Fibroblast of the aortic adventitia (primary cell): ENCODE measurements around the gene IL4I1. TPM values are rescaled to one million over a fixed set of nuclear protein-coding genes. Genes with fewer than 3 reads are reported as not detected.

Experiments used
- DNase-seq: peaks from one replicate; pipeline ENCODE4 v3.0.0-alpha.2; 2010; ENCODE audit warnings: low read depth
- H3K4me3 ChIP-seq: 2 replicates; pipeline ENCODE4 v1.5.1; 2011; ENCODE audit warnings: low read depth, mild to moderate bottlenecking, control low read depth, low read length, moderate library complexity
- total RNA-seq: library from RNA; depleted of rRNA; stranded (reverse); fragments of >200 nt; gene quantifications from 2 replicates; pipeline ENCODE4 v1.2.3, GENCODE V29; 2012; ENCODE audit warnings: low replicate concordance
- TF ChIP-seq, protein P1 (sequence below): IDR thresholded peaks from 2 replicates; pipeline ENCODE4 v1.5.1; 2011; ENCODE audit warnings: mild to moderate bottlenecking, low read length, control low read depth, inconsistent platforms; ENCODE audit not compliant: insufficient read depth

The IL4I1 gene
- total RNA-seq, 1 donor = not detected

DNA sequence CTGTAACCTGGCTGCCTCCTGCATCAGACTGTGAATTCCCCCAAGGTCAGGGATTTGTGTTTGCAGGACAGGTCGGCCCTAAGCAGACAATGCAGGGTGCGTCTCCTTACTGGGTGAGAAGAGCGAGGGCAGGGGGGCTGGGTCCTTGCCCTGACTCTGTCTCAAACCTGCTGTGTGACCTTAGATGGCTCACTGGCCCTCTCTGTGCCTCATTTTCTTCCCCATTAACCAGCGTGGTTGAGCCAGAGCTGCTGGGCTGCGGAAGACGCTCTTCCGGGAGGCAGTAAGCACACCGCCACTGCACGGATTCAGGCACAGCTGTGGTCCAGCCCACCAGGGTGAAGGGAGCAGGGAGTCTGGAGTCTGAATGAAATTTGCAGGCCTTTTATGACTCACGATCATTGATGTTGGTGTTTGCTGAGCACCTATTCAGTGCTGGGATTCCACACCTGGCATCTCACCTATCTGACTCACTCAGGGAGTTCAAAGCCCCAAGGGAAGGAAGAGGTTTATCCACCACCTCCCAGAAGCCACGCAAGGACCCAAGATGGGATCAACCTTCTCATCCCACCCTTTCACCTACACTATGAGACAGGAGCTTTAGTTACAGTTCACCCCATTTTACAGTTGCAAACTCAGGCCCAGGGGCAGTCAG lies 22.1 kb downstream of the IL4I1 start:
- TF ChIP-seq, protein P1, sequence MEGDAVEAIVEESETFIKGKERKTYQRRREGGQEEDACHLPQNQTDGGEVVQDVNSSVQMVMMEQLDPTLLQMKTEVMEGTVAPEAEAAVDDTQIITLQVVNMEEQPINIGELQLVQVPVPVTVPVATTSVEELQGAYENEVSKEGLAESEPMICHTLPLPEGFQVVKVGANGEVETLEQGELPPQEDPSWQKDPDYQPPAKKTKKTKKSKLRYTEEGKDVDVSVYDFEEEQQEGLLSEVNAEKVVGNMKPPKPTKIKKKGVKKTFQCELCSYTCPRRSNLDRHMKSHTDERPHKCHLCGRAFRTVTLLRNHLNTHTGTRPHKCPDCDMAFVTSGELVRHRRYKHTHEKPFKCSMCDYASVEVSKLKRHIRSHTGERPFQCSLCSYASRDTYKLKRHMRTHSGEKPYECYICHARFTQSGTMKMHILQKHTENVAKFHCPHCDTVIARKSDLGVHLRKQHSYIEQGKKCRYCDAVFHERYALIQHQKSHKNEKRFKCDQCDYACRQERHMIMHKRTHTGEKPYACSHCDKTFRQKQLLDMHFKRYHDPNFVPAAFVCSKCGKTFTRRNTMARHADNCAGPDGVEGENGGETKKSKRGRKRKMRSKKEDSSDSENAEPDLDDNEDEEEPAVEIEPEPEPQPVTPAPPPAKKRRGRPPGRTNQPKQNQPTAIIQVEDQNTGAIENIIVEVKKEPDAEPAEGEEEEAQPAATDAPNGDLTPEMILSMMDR = no peak
- DNase-seq = no peak
- H3K4me3 ChIP-seq = peak overlapping the region; percentile 22

DNA sequence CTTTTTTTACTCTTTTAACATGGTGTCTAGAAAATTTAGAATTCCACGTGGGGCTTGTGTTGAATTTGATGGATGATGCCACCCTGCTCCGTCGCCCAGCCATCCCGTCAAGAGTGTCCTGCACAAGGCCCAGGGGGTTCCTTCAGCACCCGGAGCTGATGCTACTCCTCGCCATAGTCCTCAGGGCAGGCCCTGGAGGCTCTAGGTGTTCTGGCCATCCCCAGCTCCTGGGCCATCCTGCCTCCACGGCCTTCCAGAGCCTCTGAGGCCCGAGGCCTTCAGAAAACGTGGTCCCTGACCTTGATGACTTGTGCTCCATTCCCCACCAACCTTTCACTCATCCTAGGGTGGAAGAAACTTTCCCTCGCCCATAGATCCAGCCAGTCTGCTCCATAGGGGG lies 22.9 kb downstream of the IL4I1 start:
- TF ChIP-seq, protein P1 = no peak
- H3K4me3 ChIP-seq = no peak overlapping the region

GRCh38 chr19:49873129-49873521 lies 23.6 kb downstream of the IL4I1 start:
- TF ChIP-seq, protein P1 = no peak
- DNase-seq = no peak

More for the DNA sequence above, 22.9 kb downstream of the IL4I1 start:
- no peak for DNase-seq

DNA sequence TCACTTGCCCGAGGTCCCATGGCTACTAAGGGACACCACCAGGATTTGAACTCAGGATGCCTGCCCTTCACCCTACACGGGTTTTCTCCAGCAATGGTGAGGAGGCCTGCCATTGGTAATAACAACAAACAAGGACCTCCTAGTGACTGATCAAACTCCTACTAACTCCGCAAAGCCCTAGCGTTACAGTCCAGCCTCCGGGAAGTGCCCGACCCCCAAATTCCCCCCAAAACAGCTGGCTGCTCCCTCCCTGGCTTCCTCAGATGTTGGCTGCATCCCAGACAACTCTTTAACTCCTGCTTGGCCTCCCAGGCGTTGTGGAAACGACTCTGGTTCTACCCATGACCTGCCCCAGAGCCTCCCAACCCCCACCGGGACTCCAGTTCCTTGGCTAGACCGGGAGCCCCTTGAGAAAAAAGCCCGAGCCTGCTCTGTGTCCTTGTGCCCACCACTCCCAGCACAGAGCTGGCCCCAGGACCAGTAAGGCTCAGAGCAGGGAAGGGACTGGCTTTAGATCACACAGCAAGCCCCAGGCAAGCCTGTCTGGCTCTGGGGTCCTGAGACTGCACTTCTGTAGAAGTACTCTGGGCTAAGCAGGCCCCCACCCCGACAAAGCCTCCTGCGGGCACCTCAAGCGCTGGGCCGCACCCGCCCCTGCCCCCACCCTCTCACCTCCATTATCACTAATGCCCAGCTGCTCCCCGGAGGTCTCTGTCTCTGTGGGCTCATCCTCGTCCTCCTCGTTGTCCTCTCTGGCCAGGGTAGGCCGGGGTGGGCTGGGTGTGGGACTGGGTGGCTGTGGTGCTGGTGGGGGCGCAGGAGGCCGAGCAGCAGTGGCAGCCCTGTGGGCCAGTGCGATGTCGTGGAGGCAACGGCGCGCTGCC lies 24.2 kb downstream of the IL4I1 start:
- DNase-seq = no peak
- no peak overlapping the region for H3K4me3 ChIP-seq
- TF ChIP-seq, protein P1 = no peak

More at GRCh38 chr19:49873129-49873521, 23.6 kb downstream of the IL4I1 start:
- H3K4me3 ChIP-seq = no peak overlapping the region

DNA sequence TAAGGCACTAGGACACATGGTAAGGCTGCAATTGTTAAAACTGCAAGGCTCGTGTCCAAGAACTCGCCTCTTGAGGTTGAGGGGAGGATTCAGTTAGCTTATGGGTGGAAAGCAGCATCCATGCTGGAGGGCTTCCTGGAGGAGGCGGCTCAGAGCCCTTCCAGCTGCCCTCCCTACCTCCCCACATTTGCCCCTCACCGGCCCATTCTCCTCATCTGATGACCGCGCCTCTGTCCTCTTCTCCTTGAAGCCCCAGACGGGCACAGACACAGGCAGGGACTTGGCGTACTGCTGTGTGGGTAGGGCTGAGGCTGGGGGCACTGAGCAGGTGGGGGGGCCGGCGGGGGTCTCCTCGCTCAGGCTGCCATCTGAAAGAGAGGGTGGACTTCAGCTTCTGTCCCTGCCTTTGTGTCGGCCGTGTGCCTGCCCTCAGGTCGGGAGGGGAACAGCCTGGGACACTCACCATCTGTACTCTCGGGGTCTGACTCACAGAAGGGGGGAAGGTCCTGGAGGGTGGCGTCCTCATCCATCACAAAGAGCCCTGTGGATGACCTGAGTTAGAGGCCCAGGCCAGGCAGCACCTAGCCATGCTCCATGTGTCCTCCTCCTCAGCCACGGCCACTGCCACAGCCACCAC lies 25.2 kb downstream of the IL4I1 start:
- no peak for DNase-seq
- H3K4me3 ChIP-seq = no peak overlapping the region
- TF ChIP-seq, protein P1 = no peak

GRCh38 chr19:49870309-49870901 lies 26.3 kb downstream of the IL4I1 start:
- H3K4me3 ChIP-seq = peak overlapping the region; percentile 66
- TF ChIP-seq, protein P1 = no peak
- no peak for DNase-seq
